ENCODE results near the gene HLA-DRA.

HLA-DRA gene

DNA sequence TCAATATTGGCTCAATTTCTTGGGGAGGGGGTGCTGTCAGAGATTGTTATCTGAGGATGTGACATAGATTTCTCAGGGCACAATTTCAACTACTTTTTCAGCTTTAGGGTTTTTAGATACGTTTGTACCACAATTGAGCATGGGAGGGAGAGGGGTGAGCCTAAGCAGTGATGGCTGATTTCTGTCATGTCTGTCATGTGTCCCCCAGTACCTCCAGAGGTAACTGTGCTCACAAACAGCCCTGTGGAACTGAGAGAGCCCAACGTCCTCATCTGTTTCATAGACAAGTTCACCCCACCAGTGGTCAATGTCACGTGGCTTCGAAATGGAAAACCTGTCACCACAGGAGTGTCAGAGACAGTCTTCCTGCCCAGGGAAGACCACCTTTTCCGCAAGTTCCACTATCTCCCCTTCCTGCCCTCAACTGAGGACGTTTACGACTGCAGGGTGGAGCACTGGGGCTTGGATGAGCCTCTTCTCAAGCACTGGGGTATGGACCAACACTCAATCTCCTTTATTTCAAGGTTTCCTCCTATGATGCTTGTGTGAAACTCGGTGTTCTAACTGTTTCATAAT lies 3.4 kb downstream of the HLA-DRA start:
- DNase-seq (ENCODE audit: insufficient read length, low spot score) (no peak), FAIRE-seq (no peak)
- TF ChIP-seq, protein P1, sequence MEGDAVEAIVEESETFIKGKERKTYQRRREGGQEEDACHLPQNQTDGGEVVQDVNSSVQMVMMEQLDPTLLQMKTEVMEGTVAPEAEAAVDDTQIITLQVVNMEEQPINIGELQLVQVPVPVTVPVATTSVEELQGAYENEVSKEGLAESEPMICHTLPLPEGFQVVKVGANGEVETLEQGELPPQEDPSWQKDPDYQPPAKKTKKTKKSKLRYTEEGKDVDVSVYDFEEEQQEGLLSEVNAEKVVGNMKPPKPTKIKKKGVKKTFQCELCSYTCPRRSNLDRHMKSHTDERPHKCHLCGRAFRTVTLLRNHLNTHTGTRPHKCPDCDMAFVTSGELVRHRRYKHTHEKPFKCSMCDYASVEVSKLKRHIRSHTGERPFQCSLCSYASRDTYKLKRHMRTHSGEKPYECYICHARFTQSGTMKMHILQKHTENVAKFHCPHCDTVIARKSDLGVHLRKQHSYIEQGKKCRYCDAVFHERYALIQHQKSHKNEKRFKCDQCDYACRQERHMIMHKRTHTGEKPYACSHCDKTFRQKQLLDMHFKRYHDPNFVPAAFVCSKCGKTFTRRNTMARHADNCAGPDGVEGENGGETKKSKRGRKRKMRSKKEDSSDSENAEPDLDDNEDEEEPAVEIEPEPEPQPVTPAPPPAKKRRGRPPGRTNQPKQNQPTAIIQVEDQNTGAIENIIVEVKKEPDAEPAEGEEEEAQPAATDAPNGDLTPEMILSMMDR (IDR thresholded peaks at IDR 0.05; ENCODE audit: insufficient read depth, missing control alignments) = no peak

DNA sequence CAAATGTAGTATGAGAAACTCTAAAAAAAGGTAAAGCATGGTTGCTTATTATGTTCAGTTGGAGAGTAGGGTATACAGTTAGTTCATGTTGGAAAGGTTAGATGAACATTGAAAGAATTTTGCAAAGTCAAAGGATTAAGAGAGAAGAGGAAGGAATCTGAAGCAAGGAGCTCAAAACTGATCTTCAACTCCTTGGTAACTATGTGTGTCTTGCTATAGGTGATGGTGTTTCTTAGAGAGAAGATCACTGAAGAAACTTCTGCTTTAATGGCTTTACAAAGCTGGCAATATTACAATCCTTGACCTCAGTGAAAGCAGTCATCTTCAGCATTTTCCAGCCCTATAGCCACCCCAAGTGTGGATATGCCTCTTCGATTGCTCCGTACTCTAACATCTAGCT lies 4.7 kb downstream of the HLA-DRA start:
- FAIRE-seq = no peak
- TF ChIP-seq, protein P1 (IDR thresholded peaks at IDR 0.05; ENCODE audit: insufficient read depth, missing control alignments) = no peak
- DNase-seq (ENCODE audit: insufficient read length, low spot score) = no peak

DNA sequence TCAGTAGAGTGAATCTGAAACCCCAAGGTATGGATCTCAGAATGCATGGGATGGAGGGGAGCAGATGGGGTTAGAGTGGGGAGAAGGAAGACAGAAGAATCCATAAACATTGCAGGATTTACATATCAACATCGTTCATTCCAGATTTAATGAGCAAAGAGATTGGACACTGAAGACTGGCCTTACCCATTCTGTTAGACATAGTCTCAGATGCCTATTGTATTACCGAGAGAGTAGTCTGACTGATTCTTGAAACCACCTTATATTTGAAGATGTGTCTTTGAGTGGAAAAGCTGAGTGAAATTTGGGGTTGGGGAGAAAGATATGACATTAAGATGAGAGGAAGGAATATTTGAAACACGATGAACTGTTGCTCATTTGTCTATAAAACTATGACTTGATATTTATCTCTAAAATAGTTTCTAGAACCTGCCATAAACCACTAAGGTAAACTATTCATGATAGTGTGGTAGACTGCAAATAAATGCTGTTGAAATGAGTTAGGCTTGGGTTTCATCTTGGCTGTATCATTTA lies 5.7 kb downstream of the HLA-DRA start:
- DNase-seq (ENCODE audit: insufficient read length, low spot score) (no peak), FAIRE-seq (no peak)
- TF ChIP-seq, protein P1 (IDR thresholded peaks at IDR 0.05; ENCODE audit: insufficient read depth, missing control alignments) = no peak

DNA sequence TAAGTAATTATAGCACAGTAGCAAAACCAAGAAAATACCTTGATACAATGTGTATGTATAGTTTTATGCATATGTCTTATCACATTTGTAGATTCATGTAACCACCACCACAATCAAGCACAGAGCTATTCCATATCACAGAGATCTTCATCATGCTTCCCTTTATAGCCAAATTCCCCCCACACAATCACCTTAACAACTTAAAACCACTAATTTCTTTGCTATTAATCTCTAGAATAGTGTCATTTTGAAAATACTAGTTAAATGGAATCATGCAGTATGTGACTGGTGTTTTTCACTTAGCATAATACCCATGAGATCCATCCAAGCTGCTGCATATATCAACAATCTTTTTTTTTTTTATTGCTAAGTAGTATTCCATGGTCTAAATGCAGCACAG lies 8.2 kb downstream of the HLA-DRA start:
- no peak for FAIRE-seq

DNA sequence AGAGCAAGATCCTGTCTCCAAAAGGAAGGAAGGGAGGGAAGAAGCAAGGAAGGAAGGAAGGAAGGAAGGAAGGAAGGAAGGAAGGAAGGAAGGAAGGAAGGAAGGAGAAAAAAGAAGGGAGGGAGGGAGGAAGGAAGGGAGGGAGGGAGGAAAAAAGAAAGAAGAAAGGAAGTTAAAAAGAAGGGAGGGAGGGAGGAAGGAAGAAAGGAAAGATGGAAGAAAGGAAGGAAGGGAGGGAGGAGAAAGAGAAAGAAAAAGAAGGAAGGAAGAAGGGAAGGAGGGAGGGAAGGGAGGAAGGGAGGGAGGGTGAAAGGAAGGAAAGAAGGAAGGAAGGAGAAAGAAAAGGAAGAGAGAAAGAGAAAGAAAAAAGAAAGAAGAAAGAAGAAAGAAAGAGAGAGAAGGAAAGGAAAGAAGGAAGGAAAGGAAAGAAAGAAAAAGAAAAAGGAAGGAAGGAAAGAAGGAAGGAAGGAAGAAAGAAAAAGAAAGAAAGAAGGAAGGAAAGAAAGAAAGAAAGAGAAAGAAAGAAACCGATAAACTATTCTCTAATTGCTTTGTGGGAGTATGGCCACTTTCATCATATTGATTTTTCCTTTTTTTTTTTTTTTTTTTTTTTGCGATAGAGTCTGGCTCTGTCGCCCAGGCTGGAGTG lies 9.5 kb downstream of the HLA-DRA start:
- DNase-seq (ENCODE audit: insufficient read length, low spot score) (no peak), FAIRE-seq (no peak)
- TF ChIP-seq, protein P1 (IDR thresholded peaks at IDR 0.05; ENCODE audit: insufficient read depth, missing control alignments) = no peak

More for the DNA sequence above, 8.2 kb downstream of the HLA-DRA start:
- TF ChIP-seq, protein P1 (IDR thresholded peaks at IDR 0.05; ENCODE audit: insufficient read depth, missing control alignments) = no peak
- DNase-seq (ENCODE audit: insufficient read length, low spot score) = no peak

DNA sequence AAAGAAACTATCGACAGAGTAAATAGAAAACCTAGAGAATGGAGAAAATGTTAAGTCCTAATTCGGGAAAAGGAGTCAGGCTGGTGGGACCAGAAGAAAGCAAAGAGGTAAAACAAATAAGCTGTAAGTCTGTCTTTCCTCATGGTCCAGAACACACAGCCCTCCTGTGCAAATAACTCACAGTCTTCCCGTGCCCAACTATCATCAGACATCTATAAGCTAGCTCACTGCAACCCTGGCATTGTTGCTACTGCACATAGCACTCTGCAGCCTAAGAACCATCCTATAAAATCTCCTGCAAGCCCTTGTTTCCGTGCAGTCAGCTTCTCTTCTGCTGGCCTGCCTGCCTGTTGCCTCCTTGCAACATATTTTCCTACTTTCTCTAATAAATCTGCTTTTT lies 17.4 kb downstream of the HLA-DRA start:
- DNase-seq (ENCODE audit: insufficient read length, low spot score) (no peak), FAIRE-seq (no peak)
- TF ChIP-seq, protein P1 (IDR thresholded peaks at IDR 0.05; ENCODE audit: insufficient read depth, missing control alignments) = no peak

Data from D721Med (cell line).